ENCODE measurements around the gene FGF19. TPM values are rescaled to one million over a fixed set of nuclear protein-coding genes. Genes with fewer than 3 reads are reported as not detected.

FGF19 gene
- total RNA-seq, 3 donors from 2014 or later = not detected

GRCh38 chr11:69662806-69663205 is 41.0 kb downstream of the FGF19 start:
- DNase-seq (ENCODE audit: low spot score in 2 of 2) = no peak

GRCh38 chr11:69662021-69662698 is 41.7 kb downstream of the FGF19 start:
- intact Hi-C loops (cut with DNase I; ENCODE audit: low total_unique reads) = no loop called here
- no peaks in the 10 kb centered on the region for H3K27me3 ChIP-seq
- no peak overlapping the region for H3K4me3 ChIP-seq
- H3K36me3 ChIP-seq = no peaks in the 10 kb centered on the region
- DNase-seq (ENCODE audit: low spot score in 2 of 2) = no peak
- no peak overlapping the region for H3K27ac ChIP-seq
- no peaks in the 10 kb centered on the region for H3K4me1 ChIP-seq
- H3K9me3 ChIP-seq = no peaks in the 10 kb centered on the region
- TF ChIP-seq POLR2A (IDR thresholded peaks at IDR 0.05) = no peak
- no peak for TF ChIP-seq POLR2AphosphoS5 (IDR thresholded peaks at IDR 0.05)
- no peak for TF ChIP-seq CTCF (IDR thresholded peaks at IDR 0.05)

More at GRCh38 chr11:69662806-69663205, 41.0 kb downstream of the FGF19 start:
- H3K9me3 ChIP-seq = no peaks in the 10 kb centered on the region
- H3K4me1 ChIP-seq = no peaks in the 10 kb centered on the region
- intact Hi-C loops (cut with DNase I; ENCODE audit: low total_unique reads) = no loop called here
- no peaks in the 10 kb centered on the region for H3K36me3 ChIP-seq
- H3K27ac ChIP-seq = no peak overlapping the region
- TF ChIP-seq CTCF (IDR thresholded peaks at IDR 0.05) (no peak), POLR2AphosphoS5 (IDR thresholded peaks at IDR 0.05) (no peak), POLR2A (IDR thresholded peaks at IDR 0.05) (no peak)
- no peak overlapping the region for H3K4me3 ChIP-seq
- H3K27me3 ChIP-seq = no peaks in the 10 kb centered on the region

DNA sequence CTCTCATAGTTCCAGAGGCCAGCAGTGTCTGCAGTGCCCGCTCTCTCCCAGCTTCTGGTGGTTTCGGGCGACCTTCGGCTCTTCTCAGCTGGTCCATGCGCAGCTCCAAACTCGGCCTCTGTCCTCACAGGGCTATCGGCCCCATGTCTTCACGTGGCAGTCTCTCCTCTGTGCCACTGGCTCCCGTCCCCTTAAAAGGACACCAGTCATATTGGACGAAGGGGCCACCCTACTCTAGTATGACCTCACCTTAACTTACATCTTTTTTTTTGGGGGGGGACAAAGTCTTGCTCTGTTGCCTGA is 42.5 kb downstream of the FGF19 start:
- Histone ChIP-seq H3K9me3 (no peaks in the 10 kb centered on the region), H3K27ac (no peak overlapping the region), H3K4me3 (no peak overlapping the region), H3K36me3 (no peaks in the 10 kb centered on the region), H3K27me3 (no peaks in the 10 kb centered on the region), H3K4me1 (no peaks in the 10 kb centered on the region)
- DNase-seq (ENCODE audit: low spot score in 2 of 2) = no peak
- intact Hi-C loops (cut with DNase I; ENCODE audit: low total_unique reads) = no loop called here
- TF ChIP-seq CTCF (IDR thresholded peaks at IDR 0.05) = no peak
- TF ChIP-seq POLR2A (IDR thresholded peaks at IDR 0.05) = no peak
- TF ChIP-seq POLR2AphosphoS5 (IDR thresholded peaks at IDR 0.05) = no peak

DNA sequence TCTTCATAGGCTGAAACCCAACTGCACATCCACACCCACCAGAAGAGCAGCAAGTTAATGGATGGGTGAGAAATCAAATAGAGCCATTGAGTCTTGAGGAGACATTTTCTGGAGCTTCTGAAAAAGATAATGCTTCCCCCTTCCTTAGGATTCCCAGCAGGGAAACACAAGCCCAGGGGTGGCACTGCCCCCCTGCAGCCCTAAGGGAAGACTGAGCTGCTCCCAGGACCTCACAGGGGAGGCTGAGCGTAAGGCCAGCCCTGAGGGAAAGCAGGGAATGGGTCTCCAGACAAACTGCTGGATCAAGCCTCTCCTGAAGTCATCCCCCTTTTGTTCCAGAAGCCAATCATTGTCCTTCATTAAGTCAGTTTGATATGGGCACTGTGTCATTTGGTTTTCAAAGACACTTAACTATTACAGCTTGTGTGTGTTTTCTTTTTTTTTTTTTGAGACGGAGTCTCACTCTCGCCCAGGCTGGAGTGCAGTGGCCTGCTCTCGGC is 43.8 kb downstream of the FGF19 start:
- Histone ChIP-seq H3K9me3 (no peaks in the 10 kb centered on the region), H3K27me3 (no peaks in the 10 kb centered on the region), H3K27ac (no peak overlapping the region), H3K36me3 (no peaks in the 10 kb centered on the region), H3K4me3 (no peak overlapping the region), H3K4me1 (no peaks in the 10 kb centered on the region)
- intact Hi-C loops (cut with DNase I; ENCODE audit: low total_unique reads) = no loop called here
- TF ChIP-seq CTCF (IDR thresholded peaks at IDR 0.05) (no peak), POLR2AphosphoS5 (IDR thresholded peaks at IDR 0.05) (no peak), POLR2A (IDR thresholded peaks at IDR 0.05) (no peak)
- DNase-seq (ENCODE audit: low spot score in 2 of 2) = no peak

- Histone ChIP-seq H3K4me1 (no peaks in the 10 kb centered on the region), H3K27ac (no peak overlapping the region), H3K36me3 (no peaks in the 10 kb centered on the region), H3K9me3 (no peaks in the 10 kb centered on the region), H3K27me3 (no peaks in the 10 kb centered on the region), H3K4me3 (no peak overlapping the region)
- no peak for DNase-seq (ENCODE audit: low spot score in 2 of 2)
- intact Hi-C loops (cut with DNase I; ENCODE audit: low total_unique reads) = loop anchor here (5.0 kb wide), 1 partner anchor 1087 kb away; no protein-coding TSS in a partner anchor
- TF ChIP-seq CTCF (IDR thresholded peaks at IDR 0.05) = no peak
- TF ChIP-seq POLR2AphosphoS5 (IDR thresholded peaks at IDR 0.05) = no peak
- no peak for TF ChIP-seq POLR2A (IDR thresholded peaks at IDR 0.05)
Observed at GRCh38 chr11:69659591-69659990, 44.2 kb downstream of the FGF19 start.

Data from breast epithelium (tissue), 4 donors.